NCI-H2196 (cell line): ENCODE measurements around the gene WFS1.
A peak's percentile ranks its signal among the peaks of the same experiment; 100 is the strongest.

ENCODE experiments used
- DNase-seq: peaks from one replicate; lab custom pipeline; 2025; ENCODE audit not compliant: unreplicated experiment; lab: John Stamatoyannopoulos, UW

WFS1 gene

DNA sequence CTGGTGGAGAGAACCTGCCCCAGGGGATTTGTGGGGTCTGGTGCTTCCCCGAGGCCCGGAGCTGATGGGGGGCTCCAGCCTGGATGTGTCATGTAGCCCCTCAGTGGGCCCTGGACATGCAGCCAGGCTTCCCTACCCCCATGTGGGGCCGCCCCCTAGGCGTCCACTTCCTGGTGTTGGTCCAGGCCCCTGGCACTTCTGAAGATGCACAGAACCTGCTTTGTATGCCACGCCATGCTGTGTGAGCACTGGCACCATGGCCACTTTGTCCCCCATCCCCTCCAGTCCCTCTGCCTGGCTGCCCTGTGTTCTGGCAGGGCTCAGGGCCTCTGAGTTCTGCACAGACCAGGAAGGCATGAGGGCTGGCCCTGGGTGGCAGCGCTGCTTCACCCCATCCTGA is 29.2 kb downstream of the WFS1 start:
- DNase-seq, result no peak

DNA sequence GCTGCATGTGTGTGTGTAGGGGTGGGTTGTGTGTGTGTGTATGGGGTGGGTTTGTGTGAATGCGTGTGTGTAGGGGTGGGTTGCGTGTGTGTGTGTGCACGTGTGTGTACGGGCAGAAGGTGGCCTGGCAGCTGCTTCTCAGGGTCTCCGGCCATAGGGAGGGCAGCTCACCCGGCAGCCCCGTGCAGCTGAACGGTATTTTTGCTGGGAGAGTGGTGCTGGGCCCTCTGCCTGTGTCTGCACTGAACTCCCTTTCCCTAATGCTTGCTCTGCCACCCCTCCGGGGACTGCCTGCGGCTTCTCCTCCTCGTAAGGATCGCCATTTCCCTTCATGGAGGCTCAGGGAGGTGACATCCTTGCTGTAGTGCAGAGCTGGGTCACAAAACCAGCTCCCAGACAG is 30.2 kb downstream of the WFS1 start:
- no peak for DNase-seq

DNA sequence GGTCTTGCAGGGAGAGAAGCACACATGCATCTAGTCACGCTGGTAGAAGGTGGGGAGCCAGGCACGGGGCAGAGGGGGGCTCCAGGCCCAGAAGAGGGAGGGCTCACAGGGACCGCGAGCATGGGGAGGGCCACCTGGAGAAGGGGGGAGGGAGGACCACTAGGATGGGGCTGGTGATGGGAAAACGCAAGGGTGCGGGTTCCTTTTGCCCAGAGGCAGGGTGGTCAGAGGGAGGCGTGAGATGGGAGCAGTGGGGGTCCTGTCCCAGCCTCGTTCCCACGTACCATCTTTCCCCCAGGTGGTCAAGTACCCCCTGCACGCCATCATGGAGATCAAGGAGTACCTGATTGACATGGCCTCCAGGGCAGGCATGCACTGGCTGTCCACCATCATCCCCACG is 30.7 kb downstream of the WFS1 start:
- no peak for DNase-seq

DNA sequence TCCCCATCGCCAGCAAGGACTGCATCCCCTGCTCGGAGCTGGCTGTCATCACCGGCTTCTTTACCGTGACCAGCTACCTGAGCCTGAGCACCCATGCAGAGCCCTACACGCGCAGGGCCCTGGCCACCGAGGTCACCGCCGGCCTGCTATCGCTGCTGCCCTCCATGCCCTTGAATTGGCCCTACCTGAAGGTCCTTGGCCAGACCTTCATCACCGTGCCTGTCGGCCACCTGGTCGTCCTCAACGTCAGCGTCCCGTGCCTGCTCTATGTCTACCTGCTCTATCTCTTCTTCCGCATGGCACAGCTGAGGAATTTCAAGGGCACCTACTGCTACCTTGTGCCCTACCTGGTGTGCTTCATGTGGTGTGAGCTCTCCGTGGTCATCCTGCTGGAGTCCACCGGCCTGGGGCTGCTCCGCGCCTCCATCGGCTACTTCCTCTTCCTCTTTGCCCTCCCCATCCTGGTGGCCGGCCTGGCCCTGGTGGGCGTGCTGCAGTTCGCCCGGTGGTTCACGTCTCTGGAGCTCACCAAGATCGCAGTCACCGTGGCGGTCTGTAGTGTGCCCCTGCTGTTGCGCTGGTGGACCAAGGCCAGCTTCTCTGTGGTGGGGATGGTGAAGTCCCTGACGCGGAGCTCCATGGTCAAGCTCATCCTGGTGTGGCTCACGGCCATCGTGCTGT is 31.5 kb downstream of the WFS1 start:
- no peak for DNase-seq

DNA sequence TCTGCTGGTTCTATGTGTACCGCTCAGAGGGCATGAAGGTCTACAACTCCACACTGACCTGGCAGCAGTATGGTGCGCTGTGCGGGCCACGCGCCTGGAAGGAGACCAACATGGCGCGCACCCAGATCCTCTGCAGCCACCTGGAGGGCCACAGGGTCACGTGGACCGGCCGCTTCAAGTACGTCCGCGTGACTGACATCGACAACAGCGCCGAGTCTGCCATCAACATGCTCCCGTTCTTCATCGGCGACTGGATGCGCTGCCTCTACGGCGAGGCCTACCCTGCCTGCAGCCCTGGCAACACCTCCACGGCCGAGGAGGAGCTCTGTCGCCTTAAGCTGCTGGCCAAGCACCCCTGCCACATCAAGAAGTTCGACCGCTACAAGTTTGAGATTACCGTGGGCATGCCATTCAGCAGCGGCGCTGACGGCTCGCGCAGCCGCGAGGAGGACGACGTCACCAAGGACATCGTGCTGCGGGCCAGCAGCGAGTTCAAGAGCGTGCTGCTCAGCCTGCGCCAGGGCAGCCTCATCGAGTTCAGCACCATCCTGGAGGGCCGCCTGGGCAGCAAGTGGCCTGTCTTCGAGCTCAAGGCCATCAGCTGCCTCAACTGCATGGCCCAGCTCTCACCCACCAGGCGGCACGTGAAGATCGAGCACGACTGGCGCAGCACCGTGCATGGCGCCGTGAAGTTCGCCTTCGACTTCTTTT is 32.2 kb downstream of the WFS1 start:
- DNase-seq, result no peak

DNA sequence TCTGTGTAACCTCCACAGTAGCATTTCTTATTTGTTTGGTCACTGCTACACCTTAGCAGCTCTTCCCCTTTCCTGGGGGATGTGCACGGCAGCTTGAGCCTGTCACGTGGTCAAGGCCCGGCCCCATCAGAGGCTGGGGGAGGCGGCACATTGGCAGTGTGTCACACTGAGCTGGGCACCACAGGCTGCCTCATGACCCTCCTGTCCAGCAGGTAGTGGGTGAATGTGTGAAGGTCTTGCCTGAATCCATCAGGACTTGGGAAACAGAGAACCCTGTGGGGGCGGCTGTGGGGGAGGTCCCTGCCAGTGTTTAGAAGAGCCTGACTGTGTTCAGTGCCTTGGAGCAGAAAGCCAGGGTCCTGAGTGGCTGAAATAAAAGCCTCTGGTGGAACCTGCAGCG is 33.2 kb downstream of the WFS1 start:
- no peak for DNase-seq

DNA sequence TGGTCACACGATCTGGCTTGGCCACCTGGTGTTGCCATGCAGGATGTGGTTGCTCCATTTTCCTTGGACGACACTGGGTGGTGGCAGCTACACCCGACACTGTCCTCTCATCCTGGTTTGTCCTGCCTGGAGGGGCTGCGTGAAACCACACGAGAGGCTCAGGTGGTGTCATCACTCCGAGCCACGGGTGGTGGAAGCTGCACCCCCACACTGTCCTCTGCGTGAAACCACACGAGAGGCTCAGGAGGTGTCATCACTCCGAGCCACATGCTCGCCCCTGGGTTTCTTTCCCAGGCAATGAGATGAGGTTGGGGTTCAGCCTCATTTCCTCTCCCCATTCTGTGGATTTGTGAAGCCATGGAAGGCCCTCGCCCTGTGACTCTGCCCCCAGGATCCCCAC is 34.3 kb downstream of the WFS1 start:
- DNase-seq, result no peak

DNA sequence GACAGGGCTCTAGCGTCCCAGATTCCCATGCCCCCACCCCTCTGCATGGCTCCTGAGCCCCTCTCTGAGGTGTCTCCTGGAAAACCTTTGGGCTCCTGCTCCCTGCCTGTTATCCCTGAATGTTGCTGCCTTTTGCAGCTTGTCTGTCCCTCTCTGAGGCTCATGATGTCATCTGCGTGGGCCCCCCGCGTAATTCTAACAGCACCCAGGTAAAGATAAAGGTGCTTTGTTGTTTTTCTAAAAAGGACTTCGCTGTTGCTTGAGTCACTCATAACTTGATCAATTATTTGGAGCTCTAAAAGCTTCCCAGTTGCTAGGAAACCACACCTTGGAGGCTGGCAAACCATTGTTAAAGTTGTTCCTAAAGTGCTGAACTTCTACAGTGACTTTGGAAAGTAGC is 36.6 kb downstream of the WFS1 start:
- DNase-seq, result no peak

DNA sequence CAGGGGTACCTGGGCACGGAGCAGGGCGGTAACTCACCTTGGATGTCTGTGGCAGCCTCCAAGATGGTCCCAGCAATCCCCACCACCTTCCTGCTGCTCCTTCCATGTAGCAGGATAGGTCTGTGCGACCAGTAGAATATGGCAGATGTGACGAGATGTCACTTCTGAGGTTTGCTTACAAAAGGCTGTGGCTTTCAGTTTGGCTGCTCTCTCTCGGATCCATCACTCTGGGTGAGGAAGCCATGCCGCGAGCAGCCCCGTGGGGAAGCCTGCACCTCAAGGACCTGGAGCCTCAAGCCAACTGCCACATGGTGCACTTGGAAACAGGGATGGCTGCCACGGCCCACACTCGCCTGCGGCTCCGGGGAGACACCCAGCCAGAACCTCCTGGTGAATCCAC is 37.6 kb downstream of the WFS1 start:
- DNase-seq, result no peak

DNA sequence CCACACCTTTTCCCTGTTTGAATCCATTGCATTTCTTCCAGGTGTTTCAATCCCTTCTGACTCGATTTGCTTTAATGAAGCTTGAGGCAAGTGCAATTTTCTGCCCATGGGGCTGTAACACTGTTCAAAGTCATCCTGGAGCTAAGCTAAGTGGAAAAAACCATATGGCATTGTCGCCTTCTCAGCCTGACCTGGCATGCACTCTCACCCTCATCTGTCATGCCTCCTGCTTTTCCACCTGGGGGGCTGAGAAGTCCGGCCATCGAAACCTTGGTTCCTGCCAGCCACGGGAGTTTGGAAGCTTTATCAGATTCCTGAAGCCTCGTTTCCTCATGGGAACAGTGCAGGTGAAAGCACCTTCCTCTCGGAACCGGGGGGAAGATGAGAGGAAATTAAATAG is 38.2 kb downstream of the WFS1 start:
- DNase-seq, result no peak

DNA sequence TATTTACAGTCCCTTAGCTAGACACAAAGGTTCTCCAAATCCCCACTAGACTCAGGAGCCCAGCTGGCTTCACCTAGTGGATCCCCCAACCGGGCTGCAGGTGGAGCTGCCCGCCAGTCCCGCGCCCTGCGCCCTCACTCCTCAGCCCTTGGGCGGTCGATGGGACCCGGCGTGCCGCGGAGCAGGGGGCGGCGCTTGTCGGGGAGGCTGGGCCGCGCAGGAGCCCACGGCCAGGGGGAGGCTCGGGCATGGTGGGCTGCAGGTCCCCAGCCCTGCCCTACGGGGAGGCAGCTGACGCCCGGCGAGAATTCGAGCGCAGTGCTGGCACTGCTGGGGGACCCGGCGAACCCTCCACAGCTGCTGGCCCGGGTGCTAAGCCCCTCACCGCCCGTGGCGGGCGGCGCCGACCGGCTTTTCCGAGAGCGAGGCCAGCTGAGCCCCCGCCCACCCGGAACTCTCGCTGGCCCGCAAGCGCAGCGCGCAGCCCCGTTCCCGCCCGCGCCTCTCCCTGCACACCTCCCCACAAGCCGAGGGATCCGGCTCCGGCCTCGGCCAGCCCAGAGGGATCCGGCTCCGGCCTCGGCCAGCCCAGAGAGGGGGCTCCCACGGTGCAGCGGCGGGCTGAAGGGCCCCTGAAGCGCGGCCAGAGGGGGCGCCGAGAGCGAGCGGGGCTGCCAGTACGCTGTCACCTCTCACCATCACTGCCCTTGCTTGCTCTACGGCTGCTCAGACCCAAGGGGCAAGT is 39.4 kb downstream of the WFS1 start:
- DNase-seq, result peak; percentile 35

DNA sequence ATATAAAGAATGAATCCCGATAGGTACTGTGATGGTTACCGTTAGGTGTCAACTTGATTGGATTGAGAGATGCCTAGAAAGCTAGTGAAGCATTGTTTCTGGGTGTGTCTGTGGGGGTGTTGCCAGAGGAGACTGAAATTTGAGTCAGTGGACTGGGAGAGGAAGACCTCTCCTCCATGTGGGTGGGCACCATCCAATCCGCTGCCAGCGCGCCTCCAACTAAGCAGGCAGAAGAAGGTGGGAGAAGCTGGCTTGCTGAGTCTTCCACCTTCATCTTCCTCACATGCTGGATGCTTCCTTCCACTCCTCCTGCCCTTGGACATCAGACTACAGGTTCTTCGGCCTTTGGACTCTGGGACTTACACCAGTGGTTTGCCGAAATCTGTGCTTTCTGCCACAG is 40.1 kb downstream of the WFS1 start:
- no peak for DNase-seq

DNA sequence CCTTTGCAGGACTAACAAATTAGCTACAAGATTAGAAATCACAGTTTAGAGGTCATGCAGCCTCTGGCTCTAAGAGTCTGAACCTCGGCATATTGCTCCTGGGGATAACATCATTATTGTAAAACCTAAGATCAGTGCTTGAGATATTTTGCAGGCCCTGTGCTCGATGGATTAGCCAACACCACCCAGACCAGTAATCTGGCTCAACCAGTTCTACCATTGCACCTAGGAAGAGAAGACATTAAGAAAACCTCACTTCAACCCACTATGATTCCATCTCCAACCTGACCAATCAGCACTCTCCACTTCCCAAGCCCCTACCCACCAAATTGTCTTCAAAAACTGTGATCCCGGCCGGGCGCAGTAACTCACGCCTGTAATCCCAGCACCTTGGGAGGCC is 43.6 kb downstream of the WFS1 start:
- no peak for DNase-seq

DNA sequence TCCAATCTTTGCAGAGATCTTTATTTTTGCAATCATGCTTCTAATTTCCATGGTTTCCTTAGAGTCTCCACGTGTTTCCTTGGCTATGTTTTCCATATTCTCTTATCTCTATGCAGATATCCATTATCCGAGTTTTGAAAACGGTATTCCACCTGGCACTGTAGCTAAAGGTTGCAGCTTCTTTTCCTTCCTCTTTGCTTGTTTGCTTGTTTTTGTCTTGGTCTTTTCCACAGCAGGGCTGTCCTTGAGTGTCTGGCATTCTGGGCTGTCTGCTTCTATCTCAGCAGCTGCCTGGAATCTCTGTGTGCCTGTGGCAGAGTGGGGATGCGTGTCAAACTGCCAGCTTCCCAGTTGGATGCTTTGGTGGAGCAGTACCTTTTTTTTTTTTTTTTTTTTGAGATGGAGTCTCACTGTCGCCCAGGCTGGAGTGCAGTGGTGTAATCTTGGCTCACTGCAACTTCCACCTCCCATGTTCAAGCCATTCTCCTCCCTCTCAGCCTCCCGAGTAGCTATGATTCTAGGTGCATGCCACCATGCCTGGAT is 46.9 kb downstream of the WFS1 start:
- DNase-seq, result no peak

DNA sequence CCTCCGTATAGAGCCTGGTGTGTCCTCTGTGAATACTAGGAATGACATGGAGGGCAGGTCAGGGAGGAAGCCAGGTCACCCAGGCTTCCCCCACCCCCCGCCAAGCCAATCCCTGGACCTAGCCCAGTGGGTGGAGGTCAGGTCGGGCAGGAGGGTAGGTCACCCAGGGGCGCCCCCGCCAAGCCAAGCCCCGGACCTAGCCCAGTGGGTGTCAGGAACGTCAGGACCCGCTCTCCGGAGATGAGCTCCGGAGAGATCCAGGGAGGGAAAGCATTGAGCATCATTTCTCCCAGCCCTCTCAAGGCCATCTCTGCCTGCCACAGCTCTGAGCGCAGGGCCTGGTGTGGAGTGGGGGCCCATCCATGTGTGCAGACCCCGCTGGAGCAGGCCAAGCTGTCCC is 48.6 kb downstream of the WFS1 start:
- DNase-seq, result no peak

DNA sequence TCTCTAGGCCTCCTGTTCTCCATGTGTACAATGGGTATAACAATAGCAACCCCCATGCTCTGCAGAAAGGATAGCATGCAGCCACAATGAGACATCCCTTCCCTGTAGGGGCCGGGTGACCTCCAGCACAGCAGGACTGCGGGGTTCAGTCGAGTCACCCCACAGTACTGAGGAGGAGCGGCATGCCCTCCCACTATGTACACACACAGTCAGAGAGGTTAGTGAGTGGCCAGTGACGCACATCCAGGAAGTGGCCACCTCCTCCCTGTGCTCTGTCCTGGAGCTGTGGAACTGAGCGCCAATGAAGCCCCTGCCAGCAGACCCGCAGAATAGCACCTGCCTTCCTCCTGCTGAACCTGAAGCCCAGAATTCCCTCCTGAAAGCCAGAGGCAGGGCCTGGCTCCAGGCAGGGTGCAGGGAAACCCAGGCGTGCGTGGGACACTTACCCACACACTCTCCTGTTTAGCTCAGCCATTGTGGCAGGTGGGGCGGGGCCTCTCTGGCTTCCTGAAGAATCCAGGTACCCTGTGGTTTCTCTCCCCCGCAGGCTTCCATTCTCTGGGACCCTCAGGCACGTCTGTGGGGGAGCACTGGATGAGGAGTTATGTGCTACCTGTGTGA is 50.0 kb downstream of the WFS1 start:
- DNase-seq, result no peak

DNA sequence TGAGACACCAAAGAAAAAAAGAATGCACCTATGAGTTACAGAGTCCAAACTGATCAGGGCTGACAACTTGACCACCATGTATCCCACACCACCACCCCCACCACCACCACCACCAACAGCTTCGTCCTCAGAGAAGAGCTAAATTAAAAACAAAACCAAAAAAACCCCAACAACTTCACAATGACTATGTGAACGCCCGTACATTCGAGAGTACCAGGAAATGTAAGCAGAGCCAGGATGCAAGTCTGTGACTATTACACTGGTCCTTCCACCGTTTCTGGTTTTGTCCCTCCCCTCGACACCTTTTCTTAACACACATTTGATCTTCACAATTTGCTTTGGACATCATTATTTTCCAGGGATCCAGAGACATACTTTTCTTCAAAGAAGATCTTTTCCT is 51.0 kb downstream of the WFS1 start:
- no peak for DNase-seq

DNA sequence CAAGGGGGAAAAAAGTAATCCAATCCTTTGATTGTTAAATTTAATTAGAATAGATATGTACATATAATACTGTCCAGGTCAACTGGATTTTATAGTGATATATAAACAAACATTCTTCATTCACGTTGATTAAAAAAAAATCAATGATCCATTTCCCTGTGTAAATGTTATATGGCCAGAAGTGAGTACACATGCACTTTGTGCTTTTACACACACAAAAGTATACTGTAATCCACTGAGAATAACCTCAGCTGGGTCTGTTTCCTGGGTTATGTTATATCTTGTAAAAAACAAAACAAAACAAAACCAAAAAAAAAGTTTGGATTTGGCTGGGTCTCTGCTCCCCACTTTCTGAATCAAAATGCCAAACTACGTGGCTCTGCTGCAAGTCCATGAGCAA is 51.7 kb downstream of the WFS1 start:
- DNase-seq, result no peak

DNA sequence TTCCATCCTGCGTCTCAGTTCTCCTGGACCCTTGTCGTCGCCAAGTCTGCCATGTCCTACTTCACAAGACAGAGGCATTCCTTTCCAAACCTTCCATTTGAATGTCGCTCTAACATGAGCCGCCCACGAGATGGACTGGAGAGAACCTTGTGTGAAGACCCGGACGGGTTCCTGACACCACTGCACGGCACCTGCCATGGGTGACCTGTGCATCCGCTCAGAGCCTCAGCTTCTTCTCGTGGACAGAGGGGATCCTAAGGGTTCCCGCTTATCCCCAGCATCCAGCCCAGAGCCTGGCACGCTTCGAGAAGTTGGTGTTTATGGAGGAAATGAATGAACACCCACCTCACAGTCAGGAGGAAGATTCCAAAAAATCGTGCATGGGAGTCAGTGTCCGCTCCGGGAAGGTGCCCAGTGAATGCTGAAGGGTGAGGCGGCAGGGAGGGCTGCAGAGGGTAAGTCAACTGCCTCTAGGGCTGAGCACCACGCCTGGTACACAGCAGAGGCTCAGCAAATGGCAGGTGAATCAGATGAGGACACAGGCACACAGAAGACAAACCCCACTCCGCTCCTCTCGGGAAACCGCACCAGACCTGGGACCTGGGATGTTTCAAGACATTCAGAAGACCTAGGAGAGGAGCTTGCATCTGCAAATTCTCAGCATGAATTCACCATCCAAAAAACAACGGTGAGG is 52.6 kb downstream of the WFS1 start:
- DNase-seq, result no peak

DNA sequence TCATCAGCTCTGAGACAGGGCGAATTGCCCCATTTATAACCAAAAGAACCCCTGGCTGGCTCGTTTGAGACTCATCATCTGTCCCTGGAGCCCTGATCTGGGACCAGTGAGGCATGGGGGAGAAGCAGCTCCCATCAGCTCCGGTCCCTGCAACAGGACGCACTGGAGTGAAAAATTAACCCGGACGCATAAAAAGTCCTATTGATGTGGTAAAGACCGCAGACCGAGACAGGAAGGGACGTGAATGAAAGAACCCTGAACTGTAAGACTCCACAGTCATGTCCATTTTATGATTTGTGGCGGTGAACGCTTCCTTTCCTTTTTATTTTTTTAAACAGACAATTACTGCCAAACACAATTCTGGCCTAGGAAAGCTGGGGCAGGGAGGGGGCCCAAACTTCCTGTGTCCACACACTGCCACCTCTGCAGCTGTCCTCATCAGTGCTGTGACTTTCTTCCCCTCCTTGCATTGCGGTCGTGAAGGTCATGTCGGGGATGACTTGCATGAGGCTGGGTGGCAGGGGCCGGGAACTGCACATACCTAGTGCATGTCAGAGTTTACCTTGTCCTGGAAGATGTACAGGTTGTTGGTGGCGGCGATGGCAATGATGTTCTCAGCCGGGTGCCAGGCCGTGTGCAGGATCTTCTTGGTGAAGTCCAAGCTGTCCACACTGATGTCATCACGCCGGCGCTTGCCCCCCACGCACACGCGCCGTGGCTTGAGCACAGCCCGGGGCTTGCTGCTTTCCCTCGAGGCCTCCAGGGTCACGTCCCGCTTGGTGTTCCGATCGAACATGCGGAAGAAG is 53.3 kb downstream of the WFS1 start:
- DNase-seq, result no peak
